ENCODE measurements around the gene CMAS.
A peak's percentile ranks its signal among the peaks of the same experiment; 100 is the strongest.

The CMAS gene

DNA sequence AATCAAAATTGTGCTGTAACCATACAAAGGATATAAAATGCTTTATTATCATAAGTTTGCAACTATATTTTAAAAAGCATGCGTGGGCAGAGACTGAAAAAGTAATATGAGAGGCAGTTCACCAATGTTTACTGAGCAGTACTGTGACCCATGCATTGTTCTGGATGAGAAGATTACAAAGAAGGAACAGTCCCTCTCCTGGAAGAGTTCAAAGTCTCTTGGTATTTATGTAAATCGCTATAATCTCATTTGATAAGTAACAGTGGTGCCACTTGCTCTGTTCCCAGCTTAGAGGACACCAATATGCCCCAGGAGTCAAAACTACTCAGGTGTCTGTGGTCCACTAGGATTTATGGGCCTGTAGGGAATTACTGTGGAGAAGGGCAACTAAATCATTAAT is 2.1 kb upstream of the CMAS start:
- no peak for DNase-seq (ENCODE audit: low read depth, low spot score)
- TF ChIP-seq, protein P1, sequence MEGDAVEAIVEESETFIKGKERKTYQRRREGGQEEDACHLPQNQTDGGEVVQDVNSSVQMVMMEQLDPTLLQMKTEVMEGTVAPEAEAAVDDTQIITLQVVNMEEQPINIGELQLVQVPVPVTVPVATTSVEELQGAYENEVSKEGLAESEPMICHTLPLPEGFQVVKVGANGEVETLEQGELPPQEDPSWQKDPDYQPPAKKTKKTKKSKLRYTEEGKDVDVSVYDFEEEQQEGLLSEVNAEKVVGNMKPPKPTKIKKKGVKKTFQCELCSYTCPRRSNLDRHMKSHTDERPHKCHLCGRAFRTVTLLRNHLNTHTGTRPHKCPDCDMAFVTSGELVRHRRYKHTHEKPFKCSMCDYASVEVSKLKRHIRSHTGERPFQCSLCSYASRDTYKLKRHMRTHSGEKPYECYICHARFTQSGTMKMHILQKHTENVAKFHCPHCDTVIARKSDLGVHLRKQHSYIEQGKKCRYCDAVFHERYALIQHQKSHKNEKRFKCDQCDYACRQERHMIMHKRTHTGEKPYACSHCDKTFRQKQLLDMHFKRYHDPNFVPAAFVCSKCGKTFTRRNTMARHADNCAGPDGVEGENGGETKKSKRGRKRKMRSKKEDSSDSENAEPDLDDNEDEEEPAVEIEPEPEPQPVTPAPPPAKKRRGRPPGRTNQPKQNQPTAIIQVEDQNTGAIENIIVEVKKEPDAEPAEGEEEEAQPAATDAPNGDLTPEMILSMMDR (IDR thresholded peaks at IDR 0.05; ENCODE audit: low read depth, low read length) = no peak
- H3K4me3 ChIP-seq (ENCODE audit: low read depth, low read length) = no peak overlapping the region
- in situ Hi-C loops (cut with HindIII; ENCODE audit: low sequenced_read_pairs) = no loop called here

DNA sequence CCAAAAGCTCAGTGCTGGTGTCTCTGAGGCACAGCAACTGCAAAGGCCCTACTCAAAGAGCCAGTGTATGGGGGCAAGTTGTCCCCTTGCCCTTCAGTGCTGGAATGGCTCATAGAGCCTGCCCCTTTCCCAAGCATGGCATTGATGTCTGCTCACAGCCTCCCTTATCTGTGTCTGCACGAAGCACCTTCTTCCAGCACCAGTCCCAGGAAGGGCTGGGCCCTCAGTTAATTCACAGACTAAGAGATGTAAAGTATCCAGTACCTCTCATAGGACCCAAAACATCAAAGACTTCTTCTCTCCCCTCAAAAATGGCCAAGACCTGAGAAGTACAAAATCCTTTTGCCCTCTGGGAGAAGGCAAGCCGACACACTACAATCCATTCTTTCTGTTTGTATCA is 1.6 kb upstream of the CMAS start:
- in situ Hi-C loops (cut with HindIII; ENCODE audit: low sequenced_read_pairs) = no loop called here
- no peak overlapping the region for H3K4me3 ChIP-seq (ENCODE audit: low read depth, low read length)
- TF ChIP-seq, protein P1 (IDR thresholded peaks at IDR 0.05; ENCODE audit: low read depth, low read length) = no peak
- DNase-seq (ENCODE audit: low read depth, low spot score) = no peak

DNA sequence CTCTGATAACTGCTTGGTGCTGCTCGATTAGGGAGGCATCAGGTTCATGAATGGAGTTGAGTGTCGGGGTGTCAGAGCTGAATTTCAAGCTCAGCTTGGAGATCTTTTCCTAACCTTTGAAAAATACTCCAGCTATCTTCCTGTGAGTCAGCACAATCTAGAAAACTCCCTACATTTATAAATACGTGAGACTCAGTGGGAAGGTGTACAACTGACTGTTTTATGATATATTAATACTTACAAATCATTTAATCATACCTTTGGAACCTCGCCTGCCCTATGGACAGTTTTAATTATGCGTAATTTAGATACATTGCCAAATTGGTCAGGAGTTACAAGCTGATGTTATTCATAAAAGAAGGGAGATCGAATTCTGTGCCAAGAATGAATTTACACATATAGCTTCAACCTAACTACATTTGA is 961 bp downstream of the CMAS start:
- in situ Hi-C loops (cut with HindIII; ENCODE audit: low sequenced_read_pairs) = no loop called here
- peak overlapping the region; percentile 80 for H3K4me3 ChIP-seq (ENCODE audit: low read depth, low read length)
- TF ChIP-seq, protein P1 (IDR thresholded peaks at IDR 0.05; ENCODE audit: low read depth, low read length) = no peak
- DNase-seq (ENCODE audit: low read depth, low spot score) = peak; percentile 30

DNA sequence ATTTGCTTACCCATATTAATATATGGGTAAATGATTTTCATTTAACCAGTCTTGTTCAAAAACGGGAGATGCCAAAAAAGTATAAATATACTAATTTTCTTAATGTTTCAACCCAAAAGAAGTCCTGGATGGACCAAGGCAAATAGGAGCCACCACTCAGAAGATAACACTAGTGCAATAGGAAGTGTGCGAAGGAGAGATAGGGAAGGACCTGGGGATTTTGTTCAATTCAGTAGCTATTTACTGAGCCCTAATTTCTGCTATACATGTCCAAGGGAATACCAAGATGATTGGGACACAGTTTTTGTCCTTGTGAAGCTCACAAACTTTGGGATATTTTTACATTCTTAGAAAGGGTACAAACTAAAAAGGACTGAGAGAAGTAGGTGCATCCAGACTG is 1.5 kb downstream of the CMAS start:
- DNase-seq (ENCODE audit: low read depth, low spot score) = no peak
- in situ Hi-C loops (cut with HindIII; ENCODE audit: low sequenced_read_pairs) = no loop called here
- TF ChIP-seq, protein P1 (IDR thresholded peaks at IDR 0.05; ENCODE audit: low read depth, low read length) = no peak
- H3K4me3 ChIP-seq (ENCODE audit: low read depth, low read length) = no peak overlapping the region

DNA sequence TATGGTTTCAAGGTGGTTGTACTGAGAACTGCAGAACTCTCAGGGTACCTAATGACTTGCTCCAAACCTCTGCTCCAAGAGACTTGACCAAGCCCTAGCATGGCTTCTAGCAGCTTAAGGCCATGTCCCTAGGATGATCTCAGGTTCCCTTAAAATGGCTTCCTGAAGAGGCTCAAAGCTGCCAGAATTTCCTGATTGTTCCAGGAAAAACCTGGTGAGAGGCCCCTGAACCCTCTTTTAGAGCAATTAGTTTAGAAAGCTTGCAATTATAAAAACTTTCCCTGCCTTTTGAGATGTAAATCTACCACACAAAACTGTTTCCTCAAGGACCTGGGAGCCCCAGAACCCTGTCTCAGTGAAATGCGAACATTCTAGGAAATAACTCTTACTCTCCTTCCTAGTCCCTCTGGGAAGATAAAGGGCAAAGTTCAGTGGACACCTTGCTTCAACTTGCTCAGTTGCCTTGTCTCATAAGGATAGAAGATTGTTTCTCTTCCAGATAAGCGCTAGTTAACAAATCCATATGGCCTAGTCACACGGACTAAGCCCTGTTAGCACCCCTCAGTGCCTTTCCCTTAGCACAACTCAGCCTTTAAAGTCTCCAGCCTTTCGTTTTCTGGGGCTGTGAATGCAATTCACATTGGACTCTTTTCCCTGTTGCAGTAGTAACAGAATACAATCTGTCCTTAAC is 2.5 kb downstream of the CMAS start:
- no peak overlapping the region for H3K4me3 ChIP-seq (ENCODE audit: low read depth, low read length)
- TF ChIP-seq, protein P1 (IDR thresholded peaks at IDR 0.05; ENCODE audit: low read depth, low read length) = no peak
- in situ Hi-C loops (cut with HindIII; ENCODE audit: low sequenced_read_pairs) = no loop called here
- DNase-seq (ENCODE audit: low read depth, low spot score) = no peak

DNA sequence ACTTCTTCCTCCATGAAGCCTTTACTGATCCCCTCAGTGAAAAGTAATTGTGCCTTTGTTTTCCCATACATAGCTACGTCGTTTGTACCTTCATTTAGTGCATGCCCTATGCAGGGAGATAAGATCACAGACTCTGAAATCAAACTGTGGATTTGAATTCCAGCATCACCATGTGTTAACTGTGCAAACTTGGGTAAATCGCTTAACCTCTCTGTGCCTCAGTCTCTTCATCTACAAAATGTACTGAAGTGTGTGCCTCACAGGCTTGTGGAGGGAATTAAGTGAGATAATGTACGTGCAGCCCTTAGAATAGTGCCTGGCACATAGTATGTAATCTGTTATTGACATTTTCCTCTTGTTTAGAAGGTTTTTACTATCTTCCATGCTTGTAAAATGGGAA is 4.1 kb downstream of the CMAS start:
- no peak for DNase-seq (ENCODE audit: low read depth, low spot score)
- in situ Hi-C loops (cut with HindIII; ENCODE audit: low sequenced_read_pairs) = no loop called here
- no peak overlapping the region for H3K4me3 ChIP-seq (ENCODE audit: low read depth, low read length)
- TF ChIP-seq, protein P1 (IDR thresholded peaks at IDR 0.05; ENCODE audit: low read depth, low read length) = no peak
